PC-3 (cell line): ENCODE measurements around the gene GNAT2.

ENCODE experiments used
- CTCF ChIP-seq: fragments of 300-600 bp; sonication (generic); conservative IDR thresholded peaks from 2 replicates; pipeline ENCODE4 v1.5.1; 2017; ENCODE audit warnings: antibody characterized with exemption, low read depth, mild to moderate bottlenecking, low read length
- EZH2 ChIP-seq: fragments of 300-600 bp; sonication (generic); IDR thresholded peaks from one replicate; pipeline ENCODE4 v1.6.1; 2017; ENCODE audit warnings: antibody characterized with exemption, mild to moderate bottlenecking, low read length; ENCODE audit not compliant: unreplicated experiment

DNA sequence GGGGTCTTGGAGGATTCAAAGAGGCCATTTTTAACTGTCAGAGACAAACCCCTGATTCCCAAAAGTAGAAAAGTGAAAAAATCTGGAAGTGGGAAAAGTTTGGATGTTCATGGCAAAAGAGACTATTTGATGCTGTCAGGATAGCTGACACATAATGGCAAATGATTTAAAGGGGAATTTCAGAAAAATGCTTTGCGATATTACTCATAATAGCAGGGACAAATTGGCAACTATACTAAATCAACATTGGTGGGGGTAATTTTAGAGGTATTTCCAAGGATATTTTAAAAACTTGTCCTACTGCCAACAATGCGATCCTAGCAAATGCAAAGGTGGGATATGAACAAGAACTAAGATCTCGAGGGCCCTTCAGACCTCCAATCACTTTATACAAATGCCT, 31.2 kb upstream of the GNAT2 start:
- TF ChIP-seq CTCF: no peak
- no peak for TF ChIP-seq EZH2
